SK-N-SH (cell line): ENCODE results near the gene DES. TPM values are rescaled to one million over a fixed set of nuclear protein-coding genes. Genes with fewer than 3 reads are reported as not detected.

ENCODE experiments used
- CTCF ChIA-PET: fragments of 300-600, 350-600 bp; formaldehyde crosslinking; extraction: SDS; loops from one replicate; lab custom pipeline; 2021; lab: Yijun Ruan, JAX
- POLR2A ChIA-PET: fragments of 350-600 bp; sonication (Branson Sonifier 250); formaldehyde crosslinking; extraction: SDS; loops from one replicate; lab custom pipeline; 2020; ENCODE audit warnings: antibody characterized with exemption, inconsistent platforms; lab: Yijun Ruan, JAX
- DNase-seq: peaks from one replicate; pipeline ENCODE4 v3.0.0; 2012
- H2AFZ ChIP-seq: fragments of 200-600 bp; sonication (generic); 2 replicates; pipeline ENCODE4 v1.8.1; 2016; ENCODE audit warnings: antibody characterized with exemption, mild to moderate bottlenecking, low read depth
- H3F3A ChIP-seq: fragments of 200-600 bp; sonication (generic); replicated peaks from 2 replicates; pipeline ENCODE3; 2016; ENCODE audit warnings: antibody characterized with exemption, mild to moderate bottlenecking; ENCODE audit not compliant: insufficient read depth
- H3K27ac ChIP-seq, 2 experiments: fragments of 200-500 bp in 1 of 2; fragments of 200-600 bp in 1 of 2; sonication (Bioruptor generic) in 1 of 2; sonication (generic), shearing (Covaris generic) in 1 of 2; 2 replicates each; pipeline versions ENCODE4 v1.5.1 to v1.6.1; 2014 to 2016; ENCODE audit warnings: low read depth in 2 of 2, inconsistent platforms in 1 of 2, low read length in 1 of 2, mild to moderate bottlenecking in 1 of 2, mixed read lengths in 1 of 2
- H3K27me3 ChIP-seq: fragments of 200-600 bp; sonication (generic), shearing (Covaris generic); 2 replicates; pipeline ENCODE4 v1.6.1; 2016; ENCODE audit warnings: mixed run types; ENCODE audit not compliant: insufficient read depth
- H3K36me3 ChIP-seq, 2 experiments: fragments of 200-500 bp in 1 of 2; fragments of 200-600 bp in 1 of 2; sonication (Bioruptor generic) in 1 of 2; sonication (generic) in 1 of 2; replicated peaks in 1 of 2; 2 replicates each; pipeline versions ENCODE3 to v1.5.1; 2014 to 2016; ENCODE audit warnings: low read length in 1 of 2, mild to moderate bottlenecking in 1 of 2; ENCODE audit not compliant: insufficient read depth in 2 of 2, control insufficient read depth in 1 of 2
- H3K4me1 ChIP-seq, 2 experiments: fragments of 200-500 bp in 1 of 2; fragments of 200-600 bp in 1 of 2; sonication (Bioruptor generic) in 1 of 2; sonication (generic), shearing (Covaris generic) in 1 of 2; 2 replicates each; pipeline versions ENCODE4 v1.5.1 to v1.6.1; 2014 to 2016; ENCODE audit warnings: low read depth in 1 of 2, low read length in 1 of 2, mixed run types in 1 of 2; ENCODE audit not compliant: insufficient read depth in 2 of 2, control insufficient read depth in 1 of 2
- H3K4me2 ChIP-seq: fragments of 200-600 bp; sonication (generic), shearing (Covaris generic); 2 replicates; pipeline ENCODE4 v1.6.1; 2017; ENCODE audit warnings: mixed run types
- H3K4me3 ChIP-seq, 2 experiments: fragments of 200-500 bp in 1 of 2; fragments of 200-600 bp in 1 of 2; sonication (Bioruptor generic) in 1 of 2; sonication (generic), shearing (Covaris generic) in 1 of 2; 2 replicates each; pipeline versions ENCODE4 v1.5.1 to v1.8.1; 2014 to 2016; ENCODE audit warnings: low read depth in 2 of 2, inconsistent platforms in 1 of 2, low read length in 1 of 2, mild to moderate bottlenecking in 1 of 2, mixed read lengths in 1 of 2, moderate library complexity in 1 of 2
- H3K79me2 ChIP-seq: fragments of 200-600 bp; sonication (generic); 2 replicates; pipeline ENCODE4 v1.8.1; 2017; ENCODE audit warnings: mild to moderate bottlenecking; ENCODE audit not compliant: insufficient read depth
- H3K9ac ChIP-seq: fragments of 200-600 bp; sonication (generic); 2 replicates; pipeline ENCODE4 v1.6.1; 2017; ENCODE audit warnings: mixed run types
- H3K9me2 ChIP-seq: fragments of 200-600 bp; sonication (generic); 2 replicates; pipeline ENCODE4 v1.6.1; 2017; ENCODE audit warnings: mixed run types
- H3K9me3 ChIP-seq: fragments of 200-600 bp; sonication (generic); 2 replicates; pipeline ENCODE4 v1.6.1; 2017; ENCODE audit warnings: mixed run types, mild to moderate bottlenecking, moderate library complexity
- H4K20me1 ChIP-seq: fragments of 200-600 bp; sonication (generic); 2 replicates; pipeline ENCODE4 v1.6.1; 2017; ENCODE audit warnings: mild to moderate bottlenecking, mixed run types; ENCODE audit not compliant: insufficient read depth
- CTCF ChIP-seq: fragments of 200-600 bp; sonication (generic); IDR thresholded peaks from 2 replicates; pipeline ENCODE4 v1.6.1; 2017; ENCODE audit warnings: antibody characterized with exemption, mild to moderate bottlenecking, moderate library complexity
- EP300 ChIP-seq, 2 experiments: IDR thresholded peaks; 2 replicates each; pipeline versions ENCODE4 v1.4.0 to v1.6.1; 2012; ENCODE audit warnings: borderline replicate concordance in 1 of 2, low read depth in 1 of 2, low read length in 1 of 2
- FOSL2 ChIP-seq: IDR thresholded peaks from 2 replicates; pipeline ENCODE4 v1.4.0; 2012; ENCODE audit warnings: low read depth, mild to moderate bottlenecking, moderate library complexity, borderline replicate concordance
- FOXJ3 ChIP-seq: sonication (generic); formaldehyde crosslinking; IDR thresholded peaks from 2 replicates; pipeline ENCODE4 v1.5.1; 2020; ENCODE audit warnings: mild to moderate bottlenecking, missing genetic modification reagents
- FOXM1 ChIP-seq: IDR thresholded peaks from 2 replicates; pipeline ENCODE4 v1.4.0; 2012; ENCODE audit warnings: low read depth, mild to moderate bottlenecking
- JUND ChIP-seq: IDR thresholded peaks from 2 replicates; pipeline ENCODE4 v1.4.0; 2012
- MEF2A ChIP-seq: IDR thresholded peaks from 2 replicates; pipeline ENCODE4 v1.4.0; 2012; ENCODE audit warnings: low read depth, borderline replicate concordance
- NFIC ChIP-seq: IDR thresholded peaks from 2 replicates; pipeline ENCODE4 v1.4.0; 2012; ENCODE audit warnings: borderline replicate concordance
- NRF1 ChIP-seq: IDR thresholded peaks from 2 replicates; pipeline ENCODE4 v1.6.1; 2012; ENCODE audit warnings: low read depth, mild to moderate bottlenecking, low read length
- PBX3 ChIP-seq: IDR thresholded peaks from 2 replicates; pipeline ENCODE4; 2012
- RCOR1 ChIP-seq: fragments of 150-350 bp; IDR thresholded peaks from 2 replicates; pipeline ENCODE4 v1.6.1; 2017; ENCODE audit warnings: antibody characterized with exemption, low read length
- TAF1 ChIP-seq: IDR thresholded peaks from 2 replicates; pipeline ENCODE4 v1.6.1; 2012; ENCODE audit warnings: low read depth, mild to moderate bottlenecking, low read length, moderate library complexity, borderline replicate concordance
- TEAD4 ChIP-seq: IDR thresholded peaks from 2 replicates; pipeline ENCODE4 v1.4.0; 2012; ENCODE audit warnings: mild to moderate bottlenecking, borderline replicate concordance; ENCODE audit not compliant: insufficient read depth
- USF1 ChIP-seq: IDR thresholded peaks from 2 replicates; pipeline ENCODE4 v1.4.0; 2012; ENCODE audit warnings: low read depth, borderline replicate concordance
- YY1 ChIP-seq: IDR thresholded peaks from 2 replicates; pipeline ENCODE4 v1.4.0; 2012; ENCODE audit warnings: low read depth, mild to moderate bottlenecking
- WGBS: methylation state at CpG from one replicate; pipeline ENCODE4 v1.1.6; 2017; ENCODE audit warnings: low lambda C conversion rate; 5-methylcytosine and 5-hydroxymethylcytosine counted together
- polyA plus RNA-seq, 3 experiments: library from polyadenylated mRNA; depleted of rRNA; stranded (reverse); fragments of >200 nt; gene quantifications; 2 replicates each; pipeline ENCODE4 v1.2.3, GENCODE V29; 2012

DES gene
- 0.21 and 0.28 TPM in 2 replicates for polyA plus RNA-seq (2012; rRNA removed)
- polyA plus RNA-seq (2012; cell fraction: cytosol; rRNA removed): 0.18 and 0.20 TPM in 2 replicates
- 0.07 and 0.26 TPM in 2 replicates for polyA plus RNA-seq (2012; cell fraction: nucleus; rRNA removed)

GRCh38 chr2:219418155-219419011 lies at the start of gene DES:
Gene DES, plus strand, starts transcription at chr2:219418377. Its CDS starts 86 bp downstream, at chr2:219418463.
- no peaks in the 10 kb centered on the region for H3F3A ChIP-seq
- DNase-seq: no peak
- no peaks in the 10 kb centered on the region; a peak in 1 of 4 replicates for H3K4me1 ChIP-seq
- H3K4me3 ChIP-seq: no peak within 1 kb of the TSS
- H2AFZ ChIP-seq: no peak within 1 kb of the TSS
- ChIA-PET POLR2A (no interaction called here), CTCF (interaction anchor here (0.9 to 7.2 kb wide), 5 partner anchors 12 to 142 kb away, joined by 3 to 46 read pairs (median 4); a partner anchor contains a TSS)
- no peak within 1 kb of the TSS for H3K4me2 ChIP-seq
- WGBS: 86% methylated on average over 59 of the region's 98 CpGs
- no peaks in the 10 kb centered on the region for H3K36me3 ChIP-seq
- H3K9me3 ChIP-seq: no peaks in the 10 kb centered on the region
- H3K27me3 ChIP-seq: no peaks in the 10 kb centered on the region
- H3K9ac ChIP-seq: no peak within 1 kb of the TSS
- no peaks in the 10 kb centered on the region for H3K9me2 ChIP-seq
- no peak for TF ChIP-seq CTCF
- no peak for TF ChIP-seq JUND
- TF ChIP-seq TEAD4: no peak
- no peak for TF ChIP-seq FOSL2
- no peak for TF ChIP-seq PBX3
- TF ChIP-seq USF1: no peak
- TF ChIP-seq RCOR1: no peak
- no peak for TF ChIP-seq FOXJ3 (CRISPR knock-in tag)
- TF ChIP-seq YY1: no peak
- TF ChIP-seq NFIC: no peak
- TF ChIP-seq FOXM1: no peak
- no peak for TF ChIP-seq EP300 (IDR thresholded peaks at IDR 0.05; ENCODE audit: borderline replicate concordance in 1 of 2, low read depth in 1 of 2, low read length in 1 of 2)
- no peak for TF ChIP-seq TAF1
- no peak for TF ChIP-seq MEF2A
- no peak for TF ChIP-seq NRF1
- no peak within 1 kb of the TSS for H3K27ac ChIP-seq
- no peaks in the 10 kb centered on the region for H3K79me2 ChIP-seq
- H4K20me1 ChIP-seq: no peaks in the 10 kb centered on the region
